ENCODE measurements around the gene CARNS1. TPM values are rescaled to one million over a fixed set of nuclear protein-coding genes. Genes with fewer than 3 reads are reported as not detected.
A peak's percentile ranks its signal among the peaks of the same experiment; 100 is the strongest.

Gene CARNS1
- total and polyA plus RNA-seq, 9 of the 15 experiments (the other 6 are each of a cell fraction or from before 2014, with no cell fraction given): 0.01 to 0.18 (median 0.06) TPM; not detected in 3

- TF ChIP-seq TFAP4 (CRISPR knock-in tag; IDR thresholded peaks at IDR 0.05; ENCODE audit: borderline replicate concordance) (peak; percentile 49; the same call in 1 of the 2 replicates), LEF1 (IDR thresholded peaks at IDR 0.05) (no peak), RREB1 (CRISPR knock-in tag; IDR thresholded peaks at IDR 0.05) (no peak), RB1 (IDR thresholded peaks at IDR 0.05; ENCODE audit: low read depth) (peak; percentile 30; the same call in 1 of the 2 replicates), PATZ1 (CRISPR knock-in tag; IDR thresholded peaks at IDR 0.05; ENCODE audit: borderline replicate concordance) (no peak), ARID3A (IDR thresholded peaks at IDR 0.05; ENCODE audit: borderline replicate concordance, low read depth, low read length) (no peak), ETS1 (conservative IDR thresholded peaks at IDR 0.05; ENCODE audit: control insufficient read depth, low read depth, low read length) (0 out of 2 replicates have a peak, but pooled peaks have one; percentile 46), HES1 (IDR thresholded peaks at IDR 0.05; ENCODE audit: low read depth) (no peak), CEBPZ (IDR thresholded peaks at IDR 0.05; ENCODE audit: borderline replicate concordance, low read depth, low read length) (no peak)
Observed at GRCh38 chr11:67372321-67372992, 43.0 kb upstream of the CARNS1 start (continued).

All from K562 (cell line).